OCI-LY3 (cell line): ENCODE data around the gene GSG1L.

Source experiments
- CTCF ChIP-seq: fragments of 200-600, 300-600 bp; sonication (generic); IDR thresholded peaks from 2 replicates; pipeline ENCODE4 v1.5.1; 2014; ENCODE audit warnings: antibody characterized with exemption, low read length, low read depth
- EZH2phosphoT487 ChIP-seq: fragments of 200-600 bp; shearing (Covaris generic); IDR thresholded peaks from 2 replicates; pipeline ENCODE4 v1.6.1; 2018; ENCODE audit warnings: antibody characterized with exemption, mixed run types, low read depth

- TF ChIP-seq CTCF = no peak
- no peak for TF ChIP-seq EZH2phosphoT487
Measured at GRCh38 chr16:27759967-27760788, 303.3 kb downstream of the GSG1L start.
